GM18870 (cell line): ENCODE measurements around the gene ZNF416.

Experiments
- ATAC-seq: cut with Tn5 transposase; IDR thresholded peaks from one replicate; pipeline ENCODE4 v1.9.1; 2021; ENCODE audit warnings: moderate library complexity; ENCODE audit not compliant: unreplicated experiment

Gene ZNF416

GRCh38 chr19:57559404-57560025 is 19.2 kb downstream of the ZNF416 start, which contains the start of gene ZNF550:
TSS of gene ZNF550 (minus strand) at chr19:57559863. CDS start at chr19:57559682, 181 bp downstream.
- ATAC-seq = peak; percentile 76

- ATAC-seq = no peak
Measured at GRCh38 chr19:57559008-57559403, 19.7 kb downstream of the ZNF416 start.

- no peak for ATAC-seq
Measured at GRCh38 chr19:57558525-57558924, 20.2 kb downstream of the ZNF416 start.

DNA sequence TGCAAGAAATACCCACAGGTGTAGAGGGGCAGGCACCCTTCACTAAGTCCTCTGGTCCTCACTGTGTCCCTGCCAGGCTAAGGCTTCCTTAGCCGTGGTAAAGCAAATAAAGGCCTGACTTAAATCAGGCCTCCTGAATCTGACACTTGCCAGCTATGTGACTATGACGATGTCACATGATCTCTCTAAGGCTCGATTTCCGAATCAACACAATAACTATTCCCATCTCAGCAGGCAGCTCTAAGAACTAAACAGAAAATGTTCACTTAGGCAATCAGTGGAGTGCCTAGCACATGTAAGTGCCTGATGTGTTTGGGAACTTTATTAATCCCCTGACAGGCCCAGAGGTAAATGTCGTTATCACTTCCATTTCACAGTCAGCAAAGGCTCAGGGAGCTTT is 21.1 kb downstream of the ZNF416 start:
- ATAC-seq = no peak

DNA sequence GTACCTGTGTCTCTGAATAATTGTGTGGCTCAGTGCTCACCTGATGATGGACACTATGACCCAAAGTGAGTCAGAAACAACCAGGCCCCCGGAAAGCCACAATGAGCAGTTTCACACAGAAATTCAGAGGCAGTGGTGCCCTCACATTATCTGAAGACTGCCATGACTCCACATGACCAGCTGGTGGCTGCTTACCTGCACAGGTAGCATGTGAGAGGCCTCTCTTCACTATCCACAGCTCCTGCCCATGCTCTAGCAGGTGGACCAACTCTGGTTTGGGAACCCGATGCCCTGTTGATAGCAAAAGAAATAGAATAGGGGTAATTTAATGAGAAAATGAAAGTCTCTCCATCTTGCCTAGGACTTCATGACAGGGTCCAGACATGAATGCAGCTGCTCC is 26.3 kb downstream of the ZNF416 start:
- no peak for ATAC-seq

DNA sequence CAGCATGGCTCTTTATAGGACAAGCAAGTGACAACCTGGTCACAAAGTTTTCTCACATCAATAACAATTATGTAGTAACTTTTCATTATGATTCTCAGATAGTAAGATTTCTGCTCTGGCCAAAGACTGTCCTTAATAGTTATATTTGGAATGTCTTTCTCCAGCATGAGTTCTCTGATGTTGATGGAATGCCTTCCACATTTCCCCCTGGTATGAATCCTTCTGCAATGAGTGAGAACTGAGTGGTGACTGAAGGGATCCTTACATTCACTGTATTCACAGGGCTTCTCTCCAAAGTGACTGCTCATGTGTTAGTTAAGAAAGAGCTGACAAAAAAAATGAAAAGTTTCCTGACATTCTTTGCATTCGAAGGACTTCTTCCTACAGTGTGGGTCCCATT is 32.2 kb downstream of the ZNF416 start:
- no peak for ATAC-seq

GRCh38 chr19:57537953-57538547 is 40.7 kb downstream of the ZNF416 start:
- ATAC-seq = no peak

GRCh38 chr19:57527136-57527881 is 51.4 kb downstream of the ZNF416 start, which contains the start of gene ZNF549:
TSS of gene ZNF549 (plus strand) at chr19:57527356. CDS start at chr19:57527574, 218 bp downstream.
- peak; percentile 97 for ATAC-seq
